Caco-2 (cell line): Measurements from ENCODE around the gene GGA1. TPM values are rescaled to one million over a fixed set of nuclear protein-coding genes. Genes with fewer than 3 reads are reported as not detected.

Experiments used
- BruUV-seq: library from RNA; stranded (reverse); fragments of 400-500 nt; replicated peaks from 2 replicates; lab custom pipeline; 2021; lab: Mats Ljungman, UMichigan
- CTCF ChIA-PET: fragments of 300-600 bp; sonication (Branson Sonifier 250); formaldehyde crosslinking; loops from one replicate; lab custom pipeline; 2022; ENCODE audit warnings: antibody characterized with exemption; lab: Charles Lee
- POLR2A ChIA-PET: fragments of 300-600 bp; sonication (Branson Sonifier 250); formaldehyde crosslinking; loops from one replicate; lab custom pipeline; 2022; ENCODE audit warnings: antibody characterized with exemption; lab: Charles Lee
- DNase-seq, 2 experiments: peaks; one replicate each; pipeline versions ENCODE4 v3.0.0 to v3.0.0-alpha.2; 2020 to 2022
- H3K27me3 ChIP-seq: replicated peaks from 2 replicates; pipeline ENCODE4 v1.6.0; 2011; ENCODE audit warnings: low read length; ENCODE audit not compliant: control insufficient read depth, insufficient read depth
- H3K36me3 ChIP-seq: 2 replicates; pipeline ENCODE4 v1.5.1; 2011; ENCODE audit warnings: low read length; ENCODE audit not compliant: control insufficient read depth, insufficient read depth
- H3K4me1 ChIP-seq: fragments of 250-450 bp; sonication (Bioruptor Pico); 2 replicates; pipeline ENCODE4 v1.5.1; 2020; ENCODE audit warnings: mild to moderate bottlenecking
- H3K4me3 ChIP-seq: 2 replicates; pipeline ENCODE4 v1.5.1; 2011; ENCODE audit warnings: low read depth, mild to moderate bottlenecking, control low read depth, low read length
- H3K9me3 ChIP-seq: fragments of 250-450 bp; sonication (Bioruptor Pico); 2 replicates; pipeline ENCODE4 v1.5.1; 2020; ENCODE audit warnings: mild to moderate bottlenecking, moderate library complexity
- H3K27ac Mint-ChIP-seq: one replicate; pipeline ENCODE4 v1.8.0; 2022; ENCODE audit warnings: mixed read lengths; ENCODE audit not compliant: unreplicated experiment
- H3K27me3 Mint-ChIP-seq: one replicate; pipeline ENCODE4 v1.8.0; 2022; ENCODE audit warnings: mixed read lengths; ENCODE audit not compliant: insufficient read depth, unreplicated experiment
- H3K36me3 Mint-ChIP-seq: one replicate; pipeline ENCODE4 v1.8.0; 2022; ENCODE audit warnings: mild to moderate bottlenecking, mixed read lengths; ENCODE audit not compliant: insufficient read depth, unreplicated experiment
- H3K4me1 Mint-ChIP-seq: one replicate; pipeline ENCODE4 v1.8.0; 2022; ENCODE audit warnings: low read depth, mixed read lengths; ENCODE audit not compliant: unreplicated experiment
- H3K4me3 Mint-ChIP-seq: one replicate; pipeline ENCODE4 v1.8.0; 2022; ENCODE audit warnings: mild to moderate bottlenecking, moderate library complexity, mixed read lengths; ENCODE audit not compliant: unreplicated experiment
- H3K9me3 Mint-ChIP-seq: one replicate; pipeline ENCODE4 v1.8.0; 2022; ENCODE audit warnings: mixed read lengths; ENCODE audit not compliant: unreplicated experiment
- intact Hi-C: fragments of 100-400 bp; cut with micrococcal nuclease; formaldehyde crosslinking; loops from one replicate; pipeline ENCODE4 v1.10.0; 2022; ENCODE audit not compliant: unreplicated experiment
- total RNA-seq: library from RNA; stranded (reverse); gene quantifications from 2 replicates; pipeline ENCODE4 v1.2.3, GENCODE V29; 2022
- TF ChIP-seq, protein P1 (sequence below), 2 experiments: fragments of 200-600 bp in 1 of 2; IDR thresholded peaks; 1 replicate in 1 of 2; 2 replicates in 1 of 2; pipeline versions ENCODE4 v1.5.1 to v1.8.0; 2011 to 2022; ENCODE audit warnings: antibody characterized with exemption in 1 of 2, control low read depth in 1 of 2, inconsistent platforms in 1 of 2, low read depth in 1 of 2, low read length in 1 of 2, mild to moderate bottlenecking in 1 of 2, moderate library complexity in 1 of 2; ENCODE audit not compliant: insufficient read depth in 1 of 2, severe bottlenecking in 1 of 2, unreplicated experiment in 1 of 2

The GGA1 gene
- total RNA-seq, 1 experiment from 2014 or later, result 65.7 TPM

DNA sequence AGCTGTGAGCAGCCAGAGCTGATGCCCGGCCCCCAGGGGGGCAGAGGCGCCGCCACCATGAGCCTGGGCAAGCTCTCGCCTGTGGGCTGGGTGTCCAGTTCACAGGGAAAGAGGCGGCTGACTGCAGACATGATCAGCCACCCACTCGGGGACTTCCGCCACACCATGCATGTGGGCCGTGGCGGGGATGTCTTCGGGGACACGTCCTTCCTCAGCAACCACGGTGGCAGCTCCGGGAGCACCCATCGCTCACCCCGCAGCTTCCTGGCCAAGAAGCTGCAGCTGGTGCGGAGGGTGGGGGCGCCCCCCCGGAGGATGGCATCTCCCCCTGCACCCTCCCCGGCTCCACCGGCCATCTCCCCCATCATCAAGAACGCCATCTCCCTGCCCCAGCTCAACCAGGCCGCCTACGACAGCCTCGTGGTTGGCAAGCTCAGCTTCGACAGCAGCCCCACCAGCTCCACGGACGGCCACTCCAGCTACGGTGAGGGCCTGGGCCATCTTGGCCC lies 42.3 kb upstream of the GGA1 start:
- no peak overlapping the region for H3K4me3 ChIP-seq
- no peak overlapping the region for H3K4me3 Mint-ChIP-seq
- peaks cover 95% of the 10 kb centered on the region for H3K36me3 Mint-ChIP-seq
- peaks cover 33% of the 10 kb centered on the region for H3K4me1 Mint-ChIP-seq
- POLR2A ChIA-PET, result no interaction called here
- peaks cover 11% of the 10 kb centered on the region for H3K36me3 ChIP-seq
- no peak for DNase-seq
- no TSS peak for BruUV-seq
- H3K27ac Mint-ChIP-seq, result no peak overlapping the region
- H3K27me3 Mint-ChIP-seq, result no peaks in the 10 kb centered on the region
- no peaks in the 10 kb centered on the region for H3K27me3 ChIP-seq
- H3K4me1 ChIP-seq, result peaks cover 78% of the 10 kb centered on the region
- CTCF ChIA-PET, result interaction anchor here (1.0 to 5.3 kb wide), 6 partner anchors 13 to 54 kb away, joined by 3 to 54 read pairs (median 20); partner anchors contain the start of gene LGALS2
- no peaks in the 10 kb centered on the region for H3K9me3 ChIP-seq
- intact Hi-C loops, result loop anchor here (5.0 kb wide), 1 partner anchor 41 kb away; the partner anchor contains the start of gene GGA1
- TF ChIP-seq, protein P1, sequence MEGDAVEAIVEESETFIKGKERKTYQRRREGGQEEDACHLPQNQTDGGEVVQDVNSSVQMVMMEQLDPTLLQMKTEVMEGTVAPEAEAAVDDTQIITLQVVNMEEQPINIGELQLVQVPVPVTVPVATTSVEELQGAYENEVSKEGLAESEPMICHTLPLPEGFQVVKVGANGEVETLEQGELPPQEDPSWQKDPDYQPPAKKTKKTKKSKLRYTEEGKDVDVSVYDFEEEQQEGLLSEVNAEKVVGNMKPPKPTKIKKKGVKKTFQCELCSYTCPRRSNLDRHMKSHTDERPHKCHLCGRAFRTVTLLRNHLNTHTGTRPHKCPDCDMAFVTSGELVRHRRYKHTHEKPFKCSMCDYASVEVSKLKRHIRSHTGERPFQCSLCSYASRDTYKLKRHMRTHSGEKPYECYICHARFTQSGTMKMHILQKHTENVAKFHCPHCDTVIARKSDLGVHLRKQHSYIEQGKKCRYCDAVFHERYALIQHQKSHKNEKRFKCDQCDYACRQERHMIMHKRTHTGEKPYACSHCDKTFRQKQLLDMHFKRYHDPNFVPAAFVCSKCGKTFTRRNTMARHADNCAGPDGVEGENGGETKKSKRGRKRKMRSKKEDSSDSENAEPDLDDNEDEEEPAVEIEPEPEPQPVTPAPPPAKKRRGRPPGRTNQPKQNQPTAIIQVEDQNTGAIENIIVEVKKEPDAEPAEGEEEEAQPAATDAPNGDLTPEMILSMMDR (IDR thresholded peaks at IDR 0.05; ENCODE audit: insufficient read depth in 1 of 2, low read depth in 1 of 2, low read length in 1 of 2, severe bottlenecking in 1 of 2, unreplicated experiment in 1 of 2), result no peak
- H3K9me3 Mint-ChIP-seq, result no peaks in the 10 kb centered on the region

DNA sequence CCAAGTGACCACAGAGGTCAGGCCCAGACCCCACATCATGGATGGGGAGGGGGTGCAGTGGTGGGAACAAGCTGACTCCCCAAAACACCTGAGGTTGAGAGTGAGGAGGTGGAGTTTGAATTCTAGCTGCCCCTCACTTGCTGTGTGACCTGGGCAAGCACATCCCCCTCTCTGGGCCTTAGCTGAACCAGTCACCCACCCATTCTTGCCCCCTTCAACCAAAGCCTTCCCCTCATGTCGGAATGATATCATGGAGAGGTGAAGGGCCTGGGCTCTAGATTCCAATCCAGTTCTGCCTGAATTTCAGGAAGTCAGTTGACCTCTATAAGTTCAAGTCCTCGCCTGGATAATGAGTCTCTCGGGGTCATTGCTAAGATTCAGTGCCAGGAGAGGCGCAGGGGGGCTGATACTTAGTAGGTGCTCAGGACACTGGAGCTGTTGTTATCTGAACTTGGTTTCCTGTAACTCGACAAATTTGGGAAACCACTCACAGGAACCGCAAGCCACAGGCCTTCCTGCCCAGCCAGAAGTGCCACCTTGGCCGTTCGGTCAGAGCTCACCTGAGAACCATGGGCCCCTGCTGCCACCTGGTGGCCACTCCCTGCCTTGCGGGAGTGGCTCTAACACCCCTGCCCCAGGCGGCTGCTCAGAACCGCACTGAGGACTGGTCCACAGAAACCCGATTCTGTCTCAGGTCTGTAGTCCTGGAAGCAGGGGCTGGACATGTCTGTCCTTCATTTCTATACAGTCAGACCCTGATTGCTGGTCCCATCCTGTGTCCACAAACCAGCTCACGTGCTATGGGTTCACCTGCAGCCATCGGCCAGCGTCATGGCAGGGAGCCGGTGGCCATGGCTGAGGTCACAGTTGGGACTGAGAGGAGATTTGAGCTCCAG lies 41.5 kb upstream of the GGA1 start:
- no TSS peak for BruUV-seq
- Histone ChIP-seq H3K4me3 (no peak overlapping the region), H3K4me1 (peaks cover 80% of the 10 kb centered on the region), H3K36me3 (peaks cover 11% of the 10 kb centered on the region), H3K27me3 (no peaks in the 10 kb centered on the region), H3K9me3 (no peaks in the 10 kb centered on the region)
- intact Hi-C loops, result loop anchor here (1.0 to 5.0 kb wide), 3 partner anchors 22 to 40 kb away; partner anchors contain the start of gene GGA1
- peaks cover 33% of the 10 kb centered on the region for H3K4me1 Mint-ChIP-seq
- H3K27me3 Mint-ChIP-seq, result no peaks in the 10 kb centered on the region
- H3K27ac Mint-ChIP-seq, result peak overlapping the region; percentile 48
- CTCF ChIA-PET, result interaction anchor here (0.5 to 5.3 kb wide), 19 partner anchors 8 to 102 kb away, joined by 3 to 54 read pairs (median 5); partner anchors contain the start of genes GGA1 and LGALS2
- H3K36me3 Mint-ChIP-seq, result peaks cover 95% of the 10 kb centered on the region
- DNase-seq, result peak; percentile 79 to 90
- TF ChIP-seq, protein P1 (IDR thresholded peaks at IDR 0.05; ENCODE audit: insufficient read depth in 1 of 2, low read depth in 1 of 2, low read length in 1 of 2, severe bottlenecking in 1 of 2, unreplicated experiment in 1 of 2), result peak; percentile 90 to 93
- peak overlapping the region; percentile 16 for H3K4me3 Mint-ChIP-seq
- POLR2A ChIA-PET, result interaction anchor here (0.6 kb wide), 1 partner anchor 25 kb away, joined by 3 read pairs; no protein-coding TSS in a partner anchor
- no peaks in the 10 kb centered on the region for H3K9me3 Mint-ChIP-seq

DNA sequence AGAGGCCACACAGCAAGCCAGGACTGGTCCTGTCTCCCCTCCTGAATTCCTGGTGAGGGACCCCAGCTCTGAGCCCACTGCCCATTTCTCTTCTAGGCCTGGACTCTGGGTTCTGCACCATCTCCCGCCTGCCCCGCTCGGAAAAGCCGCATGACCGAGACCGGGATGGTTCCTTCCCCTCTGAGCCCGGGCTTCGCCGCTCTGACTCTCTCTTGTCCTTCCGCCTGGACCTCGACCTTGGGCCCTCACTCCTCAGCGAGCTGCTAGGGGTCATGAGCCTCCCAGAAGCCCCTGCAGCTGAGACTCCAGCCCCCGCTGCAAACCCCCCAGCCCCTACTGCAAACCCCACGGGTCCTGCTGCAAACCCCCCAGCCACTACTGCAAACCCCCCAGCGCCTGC lies 40.6 kb upstream of the GGA1 start:
- TF ChIP-seq, protein P1 (IDR thresholded peaks at IDR 0.05; ENCODE audit: insufficient read depth in 1 of 2, low read depth in 1 of 2, low read length in 1 of 2, severe bottlenecking in 1 of 2, unreplicated experiment in 1 of 2), result no peak
- no peak overlapping the region for H3K4me3 ChIP-seq
- no peak for DNase-seq
- peaks cover 11% of the 10 kb centered on the region for H3K36me3 ChIP-seq
- no peaks in the 10 kb centered on the region for H3K9me3 ChIP-seq
- Mint-ChIP-seq H3K4me3 (no peak overlapping the region), H3K9me3 (no peaks in the 10 kb centered on the region), H3K36me3 (peaks cover 95% of the 10 kb centered on the region), H3K4me1 (peaks cover 31% of the 10 kb centered on the region), H3K27me3 (no peaks in the 10 kb centered on the region), H3K27ac (peak overlapping the region; percentile 48)
- H3K4me1 ChIP-seq, result peaks cover 73% of the 10 kb centered on the region
- intact Hi-C loops, result loop anchor here (5.0 kb wide), 1 partner anchor 39 kb away; the partner anchor contains the start of gene GGA1
- CTCF ChIA-PET, result interaction anchor here (1.3 to 5.3 kb wide), 6 partner anchors 11 to 41 kb away, joined by 5 to 54 read pairs (median 20); partner anchors contain the start of genes GGA1 and LGALS2
- H3K27me3 ChIP-seq, result no peaks in the 10 kb centered on the region
- no TSS peak for BruUV-seq
- POLR2A ChIA-PET, result no interaction called here
